ENCODE measurements around the gene TASOR2. TPM values are rescaled to one million over a fixed set of nuclear protein-coding genes. Genes with fewer than 3 reads are reported as not detected.

Gene TASOR2
- total RNA-seq, 1 donor from 2014 or later, result 66.7 TPM

GRCh38 chr10:5654218-5654755, 30.4 kb upstream of the TASOR2 start:
- DNase-seq (ENCODE audit: extremely low read depth, low read depth, low spot score), result no peak

GRCh38 chr10:5655121-5655520, 29.5 kb upstream of the TASOR2 start:
- DNase-seq (ENCODE audit: extremely low read depth, low read depth, low spot score), result no peak

GRCh38 chr10:5656737-5657579, 27.7 kb upstream of the TASOR2 start:
- DNase-seq (ENCODE audit: extremely low read depth, low read depth, low spot score), result no peak

GRCh38 chr10:5658871-5659618, 25.6 kb upstream of the TASOR2 start:
- no peak for DNase-seq (ENCODE audit: extremely low read depth, low read depth, low spot score)

GRCh38 chr10:5659702-5660528, 24.7 kb upstream of the TASOR2 start:
- no peak for DNase-seq (ENCODE audit: extremely low read depth, low read depth, low spot score)

- no peak for DNase-seq (ENCODE audit: extremely low read depth, low read depth, low spot score)
Measured at GRCh38 chr10:5661043-5661442, 23.6 kb upstream of the TASOR2 start.

- no peak for DNase-seq (ENCODE audit: extremely low read depth, low read depth, low spot score)
Measured at GRCh38 chr10:5662708-5663579, 21.7 kb upstream of the TASOR2 start.

GRCh38 chr10:5663692-5664427, 20.8 kb upstream of the TASOR2 start:
- DNase-seq (ENCODE audit: extremely low read depth, low read depth, low spot score), result no peak

GRCh38 chr10:5665373-5666007, 19.1 kb upstream of the TASOR2 start:
- no peak for DNase-seq (ENCODE audit: extremely low read depth, low read depth, low spot score)

- no peak for DNase-seq (ENCODE audit: extremely low read depth, low read depth, low spot score)
Measured at GRCh38 chr10:5666008-5666840, 18.4 kb upstream of the TASOR2 start, which contains the start of gene ASB13. ASB13 (minus strand) TSS chr10:5666595; CDS start chr10:5666551, 44 bp downstream.

- DNase-seq (ENCODE audit: extremely low read depth, low read depth, low spot score), result no peak
Measured at GRCh38 chr10:5666841-5667630, 17.6 kb upstream of the TASOR2 start.

GRCh38 chr10:5668429-5668828, 16.2 kb upstream of the TASOR2 start:
- no peak for DNase-seq (ENCODE audit: extremely low read depth, low read depth, low spot score)

GRCh38 chr10:5669604-5670003, 15.0 kb upstream of the TASOR2 start:
- DNase-seq (ENCODE audit: extremely low read depth, low read depth, low spot score), result no peak

GRCh38 chr10:5670662-5671375, 13.8 kb upstream of the TASOR2 start:
- DNase-seq (ENCODE audit: extremely low read depth, low read depth, low spot score), result no peak

GRCh38 chr10:5678397-5679036, 6.1 kb upstream of the TASOR2 start:
- no peak for DNase-seq (ENCODE audit: extremely low read depth, low read depth, low spot score)

- DNase-seq (ENCODE audit: extremely low read depth, low read depth, low spot score), result no peak
Measured at GRCh38 chr10:5679037-5679435, 5.6 kb upstream of the TASOR2 start.

Data from glomerular endothelial cell (primary cell).